GM06990 (cell line): ENCODE results near the gene ASB2.

Experiments used
- DNase-seq: peaks from one replicate; pipeline ENCODE4 v3.0.0-alpha.2; 2011; ENCODE audit not compliant: insufficient read length; ENCODE audit errors: extremely low read depth
- H3K27me3 ChIP-seq: replicated peaks from 2 replicates; pipeline ENCODE4 v1.6.0; 2011; ENCODE audit warnings: low read length; ENCODE audit not compliant: control insufficient read depth, insufficient read depth
- H3K36me3 ChIP-seq: 2 replicates; pipeline ENCODE4 v1.5.1; 2011; ENCODE audit warnings: low read length; ENCODE audit not compliant: control insufficient read depth, insufficient read depth
- H3K4me3 ChIP-seq: replicated peaks from 2 replicates; pipeline ENCODE4 v1.5.1; 2011; ENCODE audit warnings: low read depth, mild to moderate bottlenecking, control low read depth, low read length
- TF ChIP-seq, protein P1 (sequence below): IDR thresholded peaks from 2 replicates; pipeline ENCODE4 v1.5.1; 2011; ENCODE audit warnings: low read length, control low read depth, mild to moderate bottlenecking, inconsistent platforms; ENCODE audit not compliant: insufficient read depth, poor library complexity, severe bottlenecking

Gene ASB2

GRCh38 chr14:93884950-93885349 is 91.4 kb downstream of the ASB2 start:
- DNase-seq = no peak
- no peaks in the 10 kb centered on the region; the same call in 1 of the 2 replicates for H3K27me3 ChIP-seq
- no peak overlapping the region for H3K4me3 ChIP-seq
- TF ChIP-seq, protein P1, sequence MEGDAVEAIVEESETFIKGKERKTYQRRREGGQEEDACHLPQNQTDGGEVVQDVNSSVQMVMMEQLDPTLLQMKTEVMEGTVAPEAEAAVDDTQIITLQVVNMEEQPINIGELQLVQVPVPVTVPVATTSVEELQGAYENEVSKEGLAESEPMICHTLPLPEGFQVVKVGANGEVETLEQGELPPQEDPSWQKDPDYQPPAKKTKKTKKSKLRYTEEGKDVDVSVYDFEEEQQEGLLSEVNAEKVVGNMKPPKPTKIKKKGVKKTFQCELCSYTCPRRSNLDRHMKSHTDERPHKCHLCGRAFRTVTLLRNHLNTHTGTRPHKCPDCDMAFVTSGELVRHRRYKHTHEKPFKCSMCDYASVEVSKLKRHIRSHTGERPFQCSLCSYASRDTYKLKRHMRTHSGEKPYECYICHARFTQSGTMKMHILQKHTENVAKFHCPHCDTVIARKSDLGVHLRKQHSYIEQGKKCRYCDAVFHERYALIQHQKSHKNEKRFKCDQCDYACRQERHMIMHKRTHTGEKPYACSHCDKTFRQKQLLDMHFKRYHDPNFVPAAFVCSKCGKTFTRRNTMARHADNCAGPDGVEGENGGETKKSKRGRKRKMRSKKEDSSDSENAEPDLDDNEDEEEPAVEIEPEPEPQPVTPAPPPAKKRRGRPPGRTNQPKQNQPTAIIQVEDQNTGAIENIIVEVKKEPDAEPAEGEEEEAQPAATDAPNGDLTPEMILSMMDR = no peak
- H3K36me3 ChIP-seq = no peaks in the 10 kb centered on the region
